ENCODE data around the gene FLYWCH1.
A peak's percentile ranks its signal among the peaks of the same experiment; 100 is the strongest.
"Not testable (repeated sequence)": the region's sequence is repeated elsewhere in the genome, so short reads cannot be mapped to it uniquely, and the experiment has no call there.

Gene FLYWCH1

GRCh38 chr16:2927010-2927646 lies 15.4 kb downstream of the FLYWCH1 start:
- peak; percentile 82 for DNase-seq

GRCh38 chr16:2928151-2928550 lies 16.4 kb downstream of the FLYWCH1 start:
- DNase-seq = not testable (repeated sequence)

GRCh38 chr16:2928796-2929195 lies 17.1 kb downstream of the FLYWCH1 start:
- no peak for DNase-seq

- DNase-seq = no peak
Observed at GRCh38 chr16:2929693-2930092, 18.0 kb downstream of the FLYWCH1 start.

GRCh38 chr16:2930236-2930635 lies 18.5 kb downstream of the FLYWCH1 start:
- DNase-seq = no peak

GRCh38 chr16:2931231-2931914 lies 19.6 kb downstream of the FLYWCH1 start:
- not testable (repeated sequence) for DNase-seq

- no peak for DNase-seq
Observed at GRCh38 chr16:2933136-2933535, 21.4 kb downstream of the FLYWCH1 start.

- DNase-seq = no peak
Observed at GRCh38 chr16:2933701-2934100, 22.0 kb downstream of the FLYWCH1 start.

- no peak for DNase-seq
Observed at GRCh38 chr16:2934450-2934849, 22.7 kb downstream of the FLYWCH1 start.

- DNase-seq = no peak
Observed at GRCh38 chr16:2936436-2937011, 24.8 kb downstream of the FLYWCH1 start.

- DNase-seq = no peak
Observed at GRCh38 chr16:2937170-2937569, 25.4 kb downstream of the FLYWCH1 start.

GRCh38 chr16:2938206-2938605 lies 26.5 kb downstream of the FLYWCH1 start:
- no peak for DNase-seq

- DNase-seq = no peak
Observed at GRCh38 chr16:2939968-2940367, 28.2 kb downstream of the FLYWCH1 start.

GRCh38 chr16:2942045-2942444 lies 30.3 kb downstream of the FLYWCH1 start:
- no peak for DNase-seq

- DNase-seq = not testable (repeated sequence)
Observed at GRCh38 chr16:2943716-2944115, 32.0 kb downstream of the FLYWCH1 start.

- no peak for DNase-seq
Observed at GRCh38 chr16:2946649-2947048, 34.9 kb downstream of the FLYWCH1 start.

- DNase-seq = no peak
Observed at GRCh38 chr16:2948807-2949704, 37.3 kb downstream of the FLYWCH1 start.

GRCh38 chr16:2949705-2950352 lies 38.1 kb downstream of the FLYWCH1 start:
- no peak for DNase-seq

- no peak for DNase-seq
Observed at GRCh38 chr16:2950353-2950724, 38.6 kb downstream of the FLYWCH1 start.

GRCh38 chr16:2950773-2951172 lies 39.0 kb downstream of the FLYWCH1 start:
- DNase-seq = no peak

- DNase-seq = no peak
Observed at GRCh38 chr16:2952679-2953078, 40.9 kb downstream of the FLYWCH1 start.

- DNase-seq = no peak
Observed at GRCh38 chr16:2953706-2954627, 42.2 kb downstream of the FLYWCH1 start.
